Middle frontal gyrus (tissue), 1 donor: ENCODE data around the gene CHURC1.
"Not testable (repeated sequence)": the region's sequence is repeated elsewhere in the genome, so short reads cannot be mapped to it uniquely, and the experiment has no call there.

Experiments used
- DNase-seq: peaks from one replicate; pipeline ENCODE4 v3.0.0-alpha.2; 2015; ENCODE audit warnings: low spot score; ENCODE audit errors: extremely low spot score

Gene CHURC1

DNA sequence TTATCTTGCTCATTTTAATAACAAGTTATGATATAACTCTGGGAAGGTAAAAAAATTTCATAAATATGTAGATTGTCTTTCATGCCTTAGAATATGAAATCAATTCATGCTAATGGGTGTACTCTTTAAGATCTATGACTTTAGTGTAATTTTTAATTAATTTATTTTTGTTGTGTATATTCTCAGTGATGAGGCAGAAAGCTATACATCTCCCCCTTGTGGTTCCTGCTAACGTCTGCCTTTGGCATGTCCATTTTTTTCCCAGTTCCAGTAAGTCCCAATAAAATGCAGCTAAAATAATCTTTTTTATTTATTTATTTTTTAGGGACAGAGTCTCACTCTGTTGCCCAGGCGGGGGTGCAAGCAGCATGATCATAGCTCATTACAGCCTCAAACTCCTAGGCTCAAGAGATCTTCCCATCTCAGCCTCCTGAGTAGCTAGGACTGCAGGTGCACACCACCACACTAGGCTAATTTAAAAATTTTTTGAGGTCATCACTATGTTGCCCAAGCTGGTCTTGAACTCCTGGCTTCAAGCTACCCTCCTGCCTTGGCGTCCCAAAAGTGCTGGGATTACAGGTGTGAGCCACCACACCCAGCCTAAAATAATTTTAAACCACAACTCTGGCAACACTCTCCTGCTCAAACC is 3.3 kb upstream of the CHURC1 start:
- no peak for DNase-seq

DNA sequence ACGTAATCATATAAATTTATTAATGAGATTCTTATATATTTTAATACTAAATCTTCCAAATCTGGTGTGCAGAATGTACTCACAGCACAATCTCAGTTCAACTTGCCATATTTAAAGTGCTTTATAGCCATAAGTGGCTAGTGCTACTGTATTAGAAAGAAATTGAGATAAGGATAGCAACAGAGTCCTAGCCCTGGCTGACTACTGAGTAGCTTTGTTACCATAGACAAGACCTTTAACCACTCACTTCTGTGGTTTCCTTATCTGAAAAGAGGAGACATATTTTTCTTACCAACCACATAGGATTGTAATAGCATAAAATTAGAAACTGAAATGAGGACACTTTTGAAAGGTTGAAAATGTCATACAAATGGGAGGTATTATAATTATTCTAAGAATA is 2.0 kb upstream of the CHURC1 start:
- DNase-seq: no peak

DNA sequence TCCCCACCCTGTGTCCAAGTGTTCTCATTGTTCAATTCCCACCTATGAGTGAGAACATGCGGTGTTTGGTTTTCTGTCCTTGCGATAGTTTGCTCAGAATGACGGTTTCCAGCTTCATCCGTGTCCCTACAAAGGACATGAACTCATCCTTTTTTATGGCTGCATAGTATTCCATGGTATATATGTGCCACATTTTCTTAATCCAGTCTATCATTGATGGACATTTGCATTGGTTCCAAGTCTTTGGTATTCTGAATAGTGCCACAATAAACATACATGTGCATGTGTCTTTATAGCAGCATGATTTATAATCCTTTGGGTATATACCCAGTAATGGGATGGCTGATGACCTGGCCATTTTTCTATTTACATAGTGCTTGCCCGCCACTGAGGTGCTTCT is 778 bp upstream of the CHURC1 start:
- not testable (repeated sequence) for DNase-seq

DNA sequence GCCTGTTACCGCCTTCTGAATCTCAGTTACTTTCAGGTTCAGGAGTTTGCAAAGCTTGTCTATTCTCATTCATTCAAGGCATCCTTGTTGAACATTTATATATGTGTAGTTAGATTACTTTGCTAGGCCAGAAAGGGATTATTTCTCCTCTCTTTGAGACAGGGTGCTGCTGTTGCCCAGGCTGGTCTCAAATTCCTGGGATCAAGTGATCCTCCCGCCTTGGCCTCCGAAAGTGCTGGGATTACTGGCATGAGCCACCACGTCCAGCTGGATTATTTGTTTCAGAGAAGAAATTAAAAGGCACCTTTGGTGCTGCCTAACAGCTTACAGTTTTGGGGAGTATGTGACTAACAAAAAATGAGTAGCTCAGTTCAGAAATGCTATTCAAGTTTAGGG is 772 bp downstream of the CHURC1 start:
- DNase-seq: no peak

DNA sequence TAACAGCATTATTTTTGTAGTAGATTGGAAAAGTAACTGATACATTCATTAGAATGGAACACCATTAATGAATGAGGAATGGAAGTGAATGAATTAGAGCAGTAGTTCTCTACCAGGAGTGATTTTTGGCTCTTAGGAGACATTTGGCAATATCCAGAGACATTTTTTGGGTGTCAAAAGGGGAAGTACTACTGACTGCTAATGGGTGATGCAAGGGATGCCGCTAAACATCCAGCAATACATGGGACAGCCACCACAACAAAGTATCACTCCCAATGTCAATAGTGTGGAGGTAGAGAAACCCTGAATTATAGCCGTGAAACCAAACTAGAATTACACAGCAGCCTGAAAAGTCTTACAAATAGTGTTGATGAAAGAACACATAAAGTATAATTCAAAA is 1.5 kb downstream of the CHURC1 start:
- no peak for DNase-seq

DNA sequence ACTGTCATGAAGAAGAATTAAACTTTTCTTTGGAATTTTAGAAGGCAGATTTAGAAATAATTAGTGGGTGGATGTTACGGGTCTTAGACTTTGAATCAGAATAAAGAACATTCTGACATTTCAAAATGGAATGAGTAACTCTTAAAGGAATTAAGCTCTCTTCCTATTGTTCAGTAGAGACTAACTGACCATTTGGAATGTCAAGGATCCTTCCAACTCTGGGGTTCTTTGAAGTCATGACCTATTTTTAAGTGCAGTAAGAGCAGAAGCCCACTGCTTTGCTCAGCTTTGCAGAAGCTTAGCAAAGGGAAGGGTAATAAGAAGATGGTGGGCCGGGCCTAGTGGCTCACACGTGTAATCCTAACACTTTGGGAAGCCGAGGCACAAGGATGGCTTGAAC is 4.0 kb downstream of the CHURC1 start:
- no peak for DNase-seq

DNA sequence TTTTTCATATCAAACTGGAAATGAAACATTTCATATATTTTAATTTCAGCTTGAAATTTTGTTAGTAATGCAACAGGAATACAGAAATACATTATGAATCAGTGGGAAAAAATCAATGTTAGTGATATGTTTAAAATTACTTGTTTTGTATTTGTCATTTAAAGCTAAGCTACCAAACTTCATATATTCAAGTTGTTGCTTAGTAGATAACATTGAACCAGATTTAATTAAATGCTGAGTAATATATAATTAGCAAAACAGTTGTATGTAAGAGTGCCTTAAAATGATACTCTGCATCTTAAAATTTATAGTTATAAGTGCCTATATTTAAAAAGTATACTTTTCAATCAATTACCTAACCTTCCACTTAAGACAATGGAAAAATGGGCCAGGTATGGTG is 5.0 kb downstream of the CHURC1 start:
- no peak for DNase-seq

DNA sequence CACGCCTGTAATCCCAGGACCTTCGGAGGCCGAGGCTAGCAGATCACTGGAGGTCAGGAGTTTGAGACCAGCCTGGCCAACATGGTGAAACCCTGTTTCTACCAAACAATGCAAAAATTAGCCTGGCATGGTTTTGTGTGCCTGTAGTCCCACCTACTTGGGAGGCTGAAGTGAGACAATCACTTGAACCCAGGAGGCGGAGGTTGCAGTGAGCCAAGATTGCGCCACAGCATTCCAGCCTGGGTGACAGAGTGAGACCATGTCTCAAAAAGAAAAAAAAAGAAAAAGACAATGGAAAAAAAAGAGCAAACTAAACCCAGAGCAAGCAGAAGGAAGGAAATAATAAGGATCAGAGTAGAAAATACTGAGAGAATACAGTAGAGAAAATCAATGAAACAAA is 5.4 kb downstream of the CHURC1 start:
- no peak for DNase-seq

DNA sequence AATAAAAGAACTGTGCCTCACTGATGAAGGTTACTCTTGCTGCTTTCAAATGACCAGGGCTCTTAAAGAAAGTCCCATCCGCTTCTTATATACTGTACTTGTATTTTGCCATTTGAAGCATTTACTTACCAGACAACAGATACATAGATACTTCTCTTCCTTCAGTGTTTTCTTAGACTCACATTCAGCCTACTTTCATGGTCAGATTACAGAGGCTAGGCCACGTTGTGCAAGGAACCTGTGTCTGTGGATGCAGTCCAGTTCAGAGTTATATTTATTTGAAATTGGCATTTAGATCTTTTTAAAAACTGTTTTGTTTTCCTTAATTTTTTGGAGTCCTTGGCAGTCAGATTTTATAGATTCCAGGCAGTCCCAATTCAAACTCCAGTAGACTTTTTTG is 6.2 kb downstream of the CHURC1 start:
- no peak for DNase-seq

DNA sequence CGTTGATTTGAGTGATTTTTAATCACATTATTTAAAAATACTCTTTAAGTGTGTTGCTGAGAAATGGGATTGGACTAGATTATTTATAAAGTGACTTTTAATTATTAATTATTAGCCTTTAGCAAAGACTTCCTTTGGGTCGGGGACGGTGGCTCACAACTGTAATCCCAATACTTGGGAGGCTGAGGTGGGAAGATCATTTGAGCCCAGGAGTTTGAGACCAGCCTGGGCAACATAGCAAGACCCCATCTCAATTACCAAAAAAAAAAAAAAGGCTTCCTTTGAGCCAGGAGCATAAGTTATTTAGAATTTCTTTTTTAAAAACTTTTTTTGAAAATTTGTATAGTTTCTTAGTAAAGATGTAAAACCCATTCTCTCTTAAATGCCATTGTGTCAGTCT is 8.8 kb downstream of the CHURC1 start:
- no peak for DNase-seq

DNA sequence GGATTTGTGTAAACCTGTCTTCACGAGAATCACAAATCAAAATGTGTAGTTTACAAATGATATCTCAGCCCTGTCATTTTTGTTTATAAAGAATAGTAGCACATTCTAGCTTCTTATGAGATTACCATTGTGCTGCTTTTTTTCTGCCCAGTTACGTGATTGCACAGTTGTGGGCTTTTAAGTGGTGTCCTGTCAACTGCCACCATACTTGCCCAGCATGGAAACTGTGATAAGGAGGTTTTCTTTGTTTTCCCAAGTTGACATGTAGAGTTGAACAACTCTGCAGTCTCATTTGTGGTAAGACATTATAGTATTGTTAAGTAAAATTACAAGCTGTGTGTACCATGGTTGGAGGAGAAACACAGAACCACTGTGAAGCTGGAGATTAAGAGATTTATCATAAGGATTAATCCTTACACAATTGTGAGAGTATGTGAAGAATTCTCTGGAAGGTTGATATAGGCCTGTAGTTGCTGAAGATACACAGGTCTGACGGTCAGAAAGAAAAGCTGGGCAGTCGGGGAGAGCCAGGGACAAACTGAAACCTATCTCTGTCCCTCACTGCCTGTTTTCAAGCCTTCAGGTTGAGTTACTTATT is 12.2 kb downstream of the CHURC1 start:
- no peak for DNase-seq

DNA sequence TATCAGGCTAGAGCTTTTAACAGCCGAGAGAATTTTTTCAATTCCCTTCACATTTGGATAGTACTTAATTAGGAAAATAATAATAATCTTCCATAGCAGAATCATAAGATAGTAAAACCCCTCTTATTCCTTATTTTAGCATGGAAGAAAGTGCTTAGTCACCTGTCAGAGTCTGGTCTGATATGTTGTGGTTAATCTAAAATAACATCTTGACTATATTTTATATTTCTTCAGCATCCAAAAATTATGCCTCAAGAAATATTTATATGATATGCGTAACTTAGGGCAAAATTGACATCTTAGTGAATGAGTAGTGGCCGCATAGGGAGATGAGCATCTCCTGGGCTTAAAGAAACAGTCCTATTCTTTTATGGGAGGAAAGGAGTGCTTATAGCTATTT is 12.8 kb downstream of the CHURC1 start:
- DNase-seq: no peak

DNA sequence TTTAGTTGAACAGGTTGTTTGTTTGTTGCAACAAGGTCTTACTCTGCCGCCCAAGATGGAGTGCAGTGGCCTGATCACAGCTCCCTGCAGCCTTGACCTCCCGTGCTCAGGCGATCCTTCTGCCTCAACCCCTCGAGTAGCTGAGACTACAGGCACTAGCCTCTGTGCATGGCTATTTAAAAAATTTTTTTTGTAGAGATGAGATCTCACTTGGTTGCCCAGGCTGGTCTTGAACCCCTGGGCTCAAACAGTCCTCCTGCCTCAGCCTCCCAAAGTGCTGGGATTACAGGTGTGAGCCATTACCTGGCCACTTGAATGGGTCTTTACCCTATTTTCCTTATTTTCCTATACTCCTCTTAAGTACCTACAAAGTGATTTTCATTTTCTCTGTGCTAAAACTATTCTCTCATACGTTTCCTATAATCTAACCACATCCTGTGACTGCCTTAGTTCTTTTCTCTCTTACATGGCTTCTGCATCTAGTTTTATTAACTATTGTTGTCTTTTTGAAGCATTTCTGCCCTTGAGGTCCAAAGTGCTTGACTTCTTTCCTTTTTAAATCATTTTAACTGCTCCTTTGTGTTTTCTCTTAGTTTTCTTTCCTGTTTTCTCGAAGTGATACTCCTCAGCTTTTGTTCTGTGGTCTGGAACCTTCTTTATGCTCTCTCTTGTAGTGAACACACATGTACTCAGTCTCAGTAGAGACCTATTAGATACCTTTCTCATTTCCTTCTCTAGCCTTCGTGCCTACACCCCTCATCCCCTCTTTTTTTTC is 14.2 kb downstream of the CHURC1 start:
- DNase-seq: no peak

DNA sequence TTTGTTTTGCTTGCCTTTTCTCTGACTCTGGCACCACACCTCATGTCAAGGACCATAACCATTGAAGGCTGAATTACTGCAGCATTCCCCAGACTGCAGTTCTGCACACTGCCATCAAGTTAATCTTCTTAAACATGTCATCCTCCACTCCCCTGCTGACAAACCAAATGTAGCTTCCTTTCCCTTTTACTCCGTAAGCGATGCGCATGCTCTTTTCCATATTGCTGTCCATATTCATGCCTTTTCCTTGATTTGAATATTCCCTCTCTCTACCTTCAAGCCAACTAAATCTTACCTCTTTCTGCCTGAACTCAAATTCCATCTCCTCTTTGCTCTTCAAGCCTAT is 14.7 kb downstream of the CHURC1 start:
- DNase-seq: no peak

DNA sequence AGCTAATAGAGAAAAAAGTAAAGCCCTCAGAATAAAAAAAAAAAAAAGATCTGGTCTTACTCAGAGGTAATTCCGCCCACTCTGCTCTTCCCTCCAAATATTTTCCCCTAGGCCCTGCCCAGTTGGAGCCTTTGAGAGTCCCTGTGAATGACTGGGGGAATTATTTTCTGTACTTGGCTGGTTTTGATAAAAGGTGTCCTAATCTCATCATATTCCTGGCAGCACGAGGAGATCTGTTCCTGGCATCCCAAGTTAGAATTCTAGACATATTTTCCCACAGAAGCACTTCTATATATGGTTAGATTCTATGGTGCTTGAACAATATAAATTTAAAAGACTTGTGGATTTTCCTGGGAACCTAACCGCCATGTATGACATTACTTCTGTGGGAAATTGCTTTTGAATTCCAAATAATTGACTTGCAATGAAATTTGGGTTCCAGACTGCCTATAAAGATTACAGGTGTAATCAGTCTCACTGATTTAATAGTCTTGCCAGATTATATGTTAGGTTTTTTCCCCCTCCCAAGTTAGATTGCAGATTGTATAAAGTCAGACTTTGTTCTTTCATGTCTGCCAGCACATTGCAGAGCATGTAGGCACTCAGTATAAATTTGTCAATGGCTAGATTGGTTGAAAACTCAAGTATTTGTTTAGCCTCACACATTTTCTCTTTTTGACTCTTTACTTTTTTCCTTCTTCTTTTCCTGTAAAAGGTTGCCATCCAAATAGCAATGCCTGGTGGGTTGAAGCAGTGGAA is 16.0 kb downstream of the CHURC1 start:
- no peak for DNase-seq

DNA sequence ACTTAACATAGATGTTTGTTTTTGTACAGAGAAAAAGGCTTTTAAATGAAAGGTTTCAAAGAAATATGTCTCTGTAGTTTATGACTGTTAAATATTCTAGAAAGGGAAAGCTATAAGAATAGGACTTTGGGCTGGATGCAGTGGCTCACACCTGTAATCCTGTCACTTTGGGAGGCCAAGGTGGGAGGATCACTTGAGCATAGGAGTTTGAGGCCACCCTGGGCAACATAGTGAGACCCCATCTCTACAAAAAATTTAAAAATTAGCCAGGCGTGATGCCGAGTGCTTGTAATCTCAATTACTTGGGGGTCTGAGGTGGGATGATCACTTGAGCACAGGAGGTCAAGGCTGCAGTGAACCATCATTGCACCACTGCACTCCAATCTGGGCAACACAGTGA is 16.9 kb downstream of the CHURC1 start:
- DNase-seq: no peak

DNA sequence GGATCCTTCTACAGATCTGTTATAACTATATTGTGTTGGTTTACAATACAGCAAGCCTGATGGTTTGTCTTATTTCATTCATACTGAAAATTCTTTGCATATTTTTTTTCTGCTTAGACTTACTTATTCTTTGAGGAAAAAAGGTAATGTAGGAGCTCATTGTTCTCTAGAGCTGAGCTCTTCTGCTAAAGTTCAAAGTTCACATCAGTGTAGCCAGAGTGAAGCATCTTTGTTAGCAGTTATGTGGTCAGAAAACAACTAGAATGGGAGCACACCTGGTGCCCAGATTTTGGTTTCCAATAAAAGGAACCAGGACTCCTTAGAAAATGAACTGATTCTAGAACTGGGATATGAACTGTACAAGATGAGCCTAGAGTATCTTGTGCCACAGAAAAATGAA is 18.0 kb downstream of the CHURC1 start:
- no peak for DNase-seq

DNA sequence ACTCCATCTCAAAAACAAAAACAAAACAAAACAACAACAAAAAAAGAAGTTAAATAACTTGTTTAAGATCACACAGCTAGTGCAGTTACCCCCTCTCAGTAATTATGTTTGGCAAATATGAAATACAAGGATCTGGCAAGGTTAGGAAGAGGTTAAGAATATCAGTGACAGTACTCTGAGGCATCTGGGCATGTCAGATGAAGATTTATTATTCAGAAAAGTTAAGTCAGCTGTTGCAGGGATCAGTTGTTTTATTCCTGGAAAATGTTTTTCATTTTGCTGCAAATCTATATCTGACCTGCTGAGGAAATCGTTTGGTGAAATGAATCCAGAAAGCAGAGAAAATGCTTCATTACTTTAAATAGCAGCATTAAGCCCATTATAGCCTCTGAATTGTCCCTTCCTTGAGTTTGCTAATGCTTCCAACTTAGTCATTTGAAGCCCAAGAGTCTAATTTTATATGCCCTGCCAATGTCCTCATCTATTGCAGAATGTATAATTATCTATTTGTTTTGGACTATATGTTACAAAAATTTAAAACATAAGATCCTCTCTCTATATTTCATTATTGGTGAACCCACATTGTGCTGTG is 20.2 kb downstream of the CHURC1 start:
- DNase-seq: no peak

DNA sequence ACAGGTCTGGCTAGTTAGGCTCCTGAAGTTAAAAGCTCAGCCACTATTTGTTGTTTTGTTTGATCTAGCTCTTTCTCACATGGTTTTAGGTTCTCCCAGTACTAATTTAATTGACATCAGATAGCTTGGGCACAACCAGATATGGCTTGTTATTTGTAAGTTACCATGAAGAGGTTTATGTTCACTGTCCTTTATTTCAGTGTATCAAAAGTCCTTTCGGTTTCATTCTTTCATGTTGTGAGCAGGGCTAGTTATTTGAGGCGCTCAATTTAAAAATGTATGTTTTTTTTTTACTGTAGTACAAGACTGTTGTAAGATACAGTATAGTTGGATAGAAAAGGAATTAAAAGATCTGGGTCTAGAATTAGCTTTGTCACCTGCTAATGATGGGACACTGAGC is 21.3 kb downstream of the CHURC1 start:
- no peak for DNase-seq

DNA sequence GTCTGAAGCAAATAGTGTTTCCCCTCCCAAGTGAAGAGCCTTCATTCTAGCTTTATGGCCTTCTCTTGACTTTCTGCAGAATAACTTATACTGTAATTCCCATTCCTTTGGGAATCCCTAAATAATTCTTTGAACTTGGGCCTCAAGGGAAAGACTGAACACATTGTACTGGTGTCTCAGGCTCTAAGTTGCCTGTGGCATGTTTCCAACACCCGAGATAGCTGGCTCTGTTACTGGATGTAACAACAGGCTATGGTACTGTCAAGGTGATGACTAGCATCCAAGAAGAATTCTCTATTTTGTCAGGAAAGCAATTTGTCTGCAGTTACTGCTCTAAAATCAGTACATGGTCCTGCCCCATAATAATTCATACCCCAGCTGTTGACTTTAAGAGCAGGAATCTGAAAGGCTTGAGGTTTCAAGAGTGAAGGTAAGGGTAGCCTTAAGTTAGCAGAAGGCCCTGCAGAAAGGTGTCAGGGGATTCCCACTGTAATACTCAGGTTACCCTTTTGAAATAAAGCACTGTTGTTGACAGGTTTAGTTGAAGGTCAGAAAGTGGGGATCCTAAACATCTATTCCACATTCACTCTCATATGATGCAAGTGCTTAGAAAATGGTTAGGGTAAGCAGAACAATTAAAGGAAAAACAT is 23.0 kb downstream of the CHURC1 start:
- DNase-seq: no peak

DNA sequence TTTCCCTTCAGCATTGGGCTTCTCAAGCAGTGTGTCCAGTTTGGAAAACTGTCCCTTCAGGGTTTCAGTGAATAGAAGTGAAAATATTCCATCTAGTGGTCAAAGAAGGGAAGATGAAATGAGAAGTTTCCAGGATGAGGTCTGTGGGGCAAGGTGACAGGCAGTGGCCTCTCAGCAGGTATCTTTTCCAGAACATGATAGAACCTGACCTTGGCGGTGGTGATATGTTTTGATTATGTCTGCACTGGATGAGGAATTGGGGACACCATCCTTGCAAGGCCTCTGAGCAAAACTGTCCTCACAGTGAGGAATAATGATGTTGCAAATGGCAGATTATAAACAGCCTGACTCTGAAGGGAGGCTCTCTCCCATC is 23.6 kb downstream of the CHURC1 start:
- DNase-seq: no peak
